ENCODE measurements around the gene GP1BB.

The GP1BB gene

GRCh38 chr22:19709063-19709769, 14.1 kb upstream of the GP1BB start:
- no peak for DNase-seq (ENCODE audit: extremely low spot score)
- TF ChIP-seq CTBP1 (IDR thresholded peaks at IDR 0.05; ENCODE audit: borderline replicate concordance) (no peak), L3MBTL2 (conservative IDR thresholded peaks at IDR 0.05) (no peak), LEF1 (IDR thresholded peaks at IDR 0.05; ENCODE audit: borderline replicate concordance) (no peak), TARDBP (IDR thresholded peaks at IDR 0.05) (no peak), FOXA1 (IDR thresholded peaks at IDR 0.05) (no peak), ELF4 (IDR thresholded peaks at IDR 0.05) (no peak), ARNT (IDR thresholded peaks at IDR 0.05) (no peak), BHLHE40 (IDR thresholded peaks at IDR 0.05; ENCODE audit: borderline replicate concordance) (no peak), FOXM1 (IDR thresholded peaks at IDR 0.05; ENCODE audit: borderline replicate concordance) (no peak), SP1 (IDR thresholded peaks at IDR 0.05) (no peak), SUZ12 (IDR thresholded peaks at IDR 0.05) (no peak), FOXK2 (IDR thresholded peaks at IDR 0.05) (no peak), HDGF (IDR thresholded peaks at IDR 0.05; ENCODE audit: borderline replicate concordance) (no peak), NFRKB (IDR thresholded peaks at IDR 0.05) (no peak), ZNF384 (IDR thresholded peaks at IDR 0.05) (no peak)
- TF ChIP-seq, protein P1, sequence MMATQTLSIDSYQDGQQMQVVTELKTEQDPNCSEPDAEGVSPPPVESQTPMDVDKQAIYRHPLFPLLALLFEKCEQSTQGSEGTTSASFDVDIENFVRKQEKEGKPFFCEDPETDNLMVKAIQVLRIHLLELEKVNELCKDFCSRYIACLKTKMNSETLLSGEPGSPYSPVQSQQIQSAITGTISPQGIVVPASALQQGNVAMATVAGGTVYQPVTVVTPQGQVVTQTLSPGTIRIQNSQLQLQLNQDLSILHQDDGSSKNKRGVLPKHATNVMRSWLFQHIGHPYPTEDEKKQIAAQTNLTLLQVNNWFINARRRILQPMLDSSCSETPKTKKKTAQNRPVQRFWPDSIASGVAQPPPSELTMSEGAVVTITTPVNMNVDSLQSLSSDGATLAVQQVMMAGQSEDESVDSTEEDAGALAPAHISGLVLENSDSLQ (IDR thresholded peaks at IDR 0.05), result no peak
- POLR2A ChIA-PET, result no interaction called here
- CTCF ChIA-PET, result interaction anchor here (0.9 to 2.3 kb wide), 3 partner anchors 15 to 79 kb away, joined by 3 to 5 read pairs (median 3); partner anchors contain the start of gene GP1BB

GRCh38 chr22:19710020-19710768, 13.1 kb upstream of the GP1BB start:
- ChIA-PET POLR2A (no interaction called here), CTCF (interaction anchor here (1.0 to 2.3 kb wide), 3 partner anchors 14 to 80 kb away, joined by 3 to 5 read pairs (median 3); partner anchors contain the start of gene GP1BB)
- TF ChIP-seq ARNT (IDR thresholded peaks at IDR 0.05) (no peak), CTBP1 (IDR thresholded peaks at IDR 0.05; ENCODE audit: borderline replicate concordance) (no peak), ZNF384 (IDR thresholded peaks at IDR 0.05) (no peak), NFRKB (IDR thresholded peaks at IDR 0.05) (no peak), FOXA1 (IDR thresholded peaks at IDR 0.05) (no peak), SUZ12 (IDR thresholded peaks at IDR 0.05) (no peak), FOXK2 (IDR thresholded peaks at IDR 0.05) (no peak), TARDBP (IDR thresholded peaks at IDR 0.05) (no peak), LEF1 (IDR thresholded peaks at IDR 0.05; ENCODE audit: borderline replicate concordance) (no peak), HDGF (IDR thresholded peaks at IDR 0.05; ENCODE audit: borderline replicate concordance) (no peak), ELF4 (IDR thresholded peaks at IDR 0.05) (no peak), SP1 (IDR thresholded peaks at IDR 0.05) (no peak), FOXM1 (IDR thresholded peaks at IDR 0.05; ENCODE audit: borderline replicate concordance) (no peak), BHLHE40 (IDR thresholded peaks at IDR 0.05; ENCODE audit: borderline replicate concordance) (no peak), L3MBTL2 (conservative IDR thresholded peaks at IDR 0.05) (no peak)
- TF ChIP-seq, protein P1 (IDR thresholded peaks at IDR 0.05), result no peak
- DNase-seq (ENCODE audit: extremely low spot score), result no peak

GRCh38 chr22:19710769-19711106, 12.6 kb upstream of the GP1BB start:
- CTCF ChIA-PET, result interaction anchor here (1.0 kb wide), 1 partner anchor 20 kb away, joined by 3 read pairs; no protein-coding TSS in a partner anchor

DNA sequence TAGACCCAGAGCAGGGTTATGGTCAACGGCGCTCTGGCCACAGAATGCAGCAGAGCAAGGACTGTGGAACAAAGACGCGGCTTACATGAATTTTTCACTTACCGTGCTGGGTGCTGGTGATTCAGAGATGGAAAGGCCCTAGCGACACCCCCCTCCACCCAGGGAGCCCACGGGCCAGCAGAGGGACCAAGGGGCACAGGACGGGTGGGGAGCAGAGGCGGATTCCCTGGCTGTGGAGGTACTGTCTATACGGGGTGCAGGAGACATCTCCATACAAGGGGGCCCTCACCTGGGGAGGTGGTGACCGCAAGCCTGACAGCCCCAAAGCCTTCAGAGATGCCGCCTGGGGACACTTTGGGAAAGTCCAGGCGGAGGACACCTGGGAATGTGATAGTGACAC, 10.1 kb upstream of the GP1BB start:
- no peak for DNase-seq (ENCODE audit: extremely low spot score)
- TF ChIP-seq SP1 (IDR thresholded peaks at IDR 0.05), result no peak
- TF ChIP-seq ZNF384 (IDR thresholded peaks at IDR 0.05), result no peak
- no peak for TF ChIP-seq L3MBTL2 (conservative IDR thresholded peaks at IDR 0.05)
- no peak for TF ChIP-seq ELF4 (IDR thresholded peaks at IDR 0.05)
- no peak for TF ChIP-seq FOXA1 (IDR thresholded peaks at IDR 0.05)
- ChIA-PET POLR2A (no interaction called here), CTCF (no interaction called here)

More at GRCh38 chr22:19710769-19711106, 12.6 kb upstream of the GP1BB start:
- DNase-seq (ENCODE audit: extremely low spot score), result no peak
- POLR2A ChIA-PET, result no interaction called here
- TF ChIP-seq NFRKB (IDR thresholded peaks at IDR 0.05), result no peak
- TF ChIP-seq FOXA1 (IDR thresholded peaks at IDR 0.05), result no peak
- TF ChIP-seq LEF1 (IDR thresholded peaks at IDR 0.05; ENCODE audit: borderline replicate concordance), result no peak
- no peak for TF ChIP-seq SP1 (IDR thresholded peaks at IDR 0.05)
- no peak for TF ChIP-seq FOXM1 (IDR thresholded peaks at IDR 0.05; ENCODE audit: borderline replicate concordance)
- no peak for TF ChIP-seq BHLHE40 (IDR thresholded peaks at IDR 0.05; ENCODE audit: borderline replicate concordance)
- no peak for TF ChIP-seq ELF4 (IDR thresholded peaks at IDR 0.05)
- no peak for TF ChIP-seq FOXK2 (IDR thresholded peaks at IDR 0.05)
- no peak for TF ChIP-seq ARNT (IDR thresholded peaks at IDR 0.05)
- TF ChIP-seq, protein P1 (IDR thresholded peaks at IDR 0.05), result no peak
- TF ChIP-seq CTBP1 (IDR thresholded peaks at IDR 0.05; ENCODE audit: borderline replicate concordance), result no peak
- no peak for TF ChIP-seq L3MBTL2 (conservative IDR thresholded peaks at IDR 0.05)
- TF ChIP-seq TARDBP (IDR thresholded peaks at IDR 0.05), result no peak
- TF ChIP-seq SUZ12 (IDR thresholded peaks at IDR 0.05), result no peak
- no peak for TF ChIP-seq HDGF (IDR thresholded peaks at IDR 0.05; ENCODE audit: borderline replicate concordance)
- no peak for TF ChIP-seq ZNF384 (IDR thresholded peaks at IDR 0.05)

DNA sequence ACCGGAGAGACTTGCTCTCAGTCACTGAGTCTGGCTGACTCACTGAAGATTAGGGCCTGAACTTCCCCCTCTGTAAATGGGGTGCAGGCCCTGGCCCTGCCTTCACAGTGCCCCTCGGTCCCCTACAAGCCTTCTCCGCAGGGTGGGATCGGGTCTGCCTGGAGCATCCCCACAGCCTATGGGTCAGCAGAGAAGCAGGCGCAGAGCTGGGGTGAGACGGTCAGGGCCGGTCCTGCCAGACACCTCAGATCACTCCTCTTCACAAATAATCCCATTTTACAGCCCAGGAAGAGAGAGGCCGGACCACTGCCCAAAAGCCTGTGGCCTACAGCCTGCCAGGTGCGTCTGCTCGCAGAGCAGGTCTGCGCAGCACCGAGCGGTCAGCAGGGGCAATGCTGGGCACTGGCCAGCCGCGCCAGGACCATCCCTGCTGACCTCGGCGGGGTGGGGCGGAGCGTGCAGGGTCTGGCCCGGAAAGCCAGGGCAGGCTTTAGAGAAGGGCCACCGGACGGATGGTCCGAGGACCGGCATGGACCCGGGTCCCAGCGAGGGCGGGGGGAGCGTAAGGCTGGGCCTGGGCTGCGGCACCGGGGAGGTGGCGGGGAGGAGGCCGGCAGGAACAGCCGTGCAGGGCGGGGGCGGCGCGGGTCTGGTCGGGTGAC, 9.6 kb upstream of the GP1BB start:
- TF ChIP-seq ARNT (IDR thresholded peaks at IDR 0.05), result no peak
- no peak for TF ChIP-seq ZNF384 (IDR thresholded peaks at IDR 0.05)
- no peak for TF ChIP-seq ELF4 (IDR thresholded peaks at IDR 0.05)
- no peak for TF ChIP-seq SUZ12 (IDR thresholded peaks at IDR 0.05)
- no peak for TF ChIP-seq BHLHE40 (IDR thresholded peaks at IDR 0.05; ENCODE audit: borderline replicate concordance)
- no peak for TF ChIP-seq CTBP1 (IDR thresholded peaks at IDR 0.05; ENCODE audit: borderline replicate concordance)
- no peak for TF ChIP-seq FOXM1 (IDR thresholded peaks at IDR 0.05; ENCODE audit: borderline replicate concordance)
- no peak for TF ChIP-seq HDGF (IDR thresholded peaks at IDR 0.05; ENCODE audit: borderline replicate concordance)
- TF ChIP-seq, protein P1 (IDR thresholded peaks at IDR 0.05), result no peak
- TF ChIP-seq SP1 (IDR thresholded peaks at IDR 0.05), result no peak
- TF ChIP-seq FOXK2 (IDR thresholded peaks at IDR 0.05), result no peak
- TF ChIP-seq NFRKB (IDR thresholded peaks at IDR 0.05), result no peak
- TF ChIP-seq L3MBTL2 (conservative IDR thresholded peaks at IDR 0.05), result no peak
- no peak for TF ChIP-seq TARDBP (IDR thresholded peaks at IDR 0.05)
- no peak for TF ChIP-seq FOXA1 (IDR thresholded peaks at IDR 0.05)
- POLR2A ChIA-PET, result no interaction called here
- CTCF ChIA-PET, result no interaction called here
- DNase-seq (ENCODE audit: extremely low spot score), result no peak

Data from HEK293T (cell line).